Measurements from ENCODE around the gene TTYH3.

Gene TTYH3

DNA sequence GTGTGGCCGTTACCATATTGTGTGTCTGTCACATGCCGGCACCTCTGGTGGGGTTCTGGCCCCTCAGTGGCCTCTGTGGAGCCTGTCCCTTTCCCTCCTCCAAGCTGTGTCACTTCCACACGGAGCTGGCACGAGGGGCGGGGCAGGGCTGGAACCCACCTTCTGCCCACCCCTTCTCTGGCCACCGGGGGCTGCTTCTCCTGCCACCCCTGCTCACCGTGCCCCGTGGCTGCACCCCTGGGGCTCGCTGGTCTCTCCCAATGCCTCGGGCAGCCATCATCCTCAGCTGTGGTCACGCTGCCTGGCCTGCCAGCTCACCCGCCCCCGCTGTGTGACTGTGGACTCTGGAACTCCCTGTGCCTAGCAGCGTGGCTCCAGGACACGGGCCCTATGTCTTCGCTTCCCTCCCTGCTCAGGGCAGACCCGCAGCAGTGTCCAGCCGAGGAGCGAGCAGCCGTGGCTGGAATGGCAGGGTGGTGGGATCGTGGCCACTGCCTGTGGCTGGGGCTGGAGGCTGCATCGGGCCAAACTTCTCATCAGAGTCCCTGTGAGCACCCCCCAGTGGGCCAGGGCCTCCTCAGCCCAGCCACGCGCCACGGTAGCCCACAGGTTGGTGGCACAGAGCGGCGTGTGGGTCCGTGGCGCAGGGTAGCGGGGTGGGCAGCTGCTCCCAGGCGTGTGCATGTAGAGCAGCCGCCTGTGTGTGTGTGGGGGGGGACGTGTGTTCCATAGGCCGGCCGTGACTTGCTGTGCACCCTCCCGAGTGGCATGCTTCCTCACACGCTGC is 8.1 kb downstream of the TTYH3 start:
- TF ChIP-seq FOXM1 (IDR thresholded peaks at IDR 0.05; ENCODE audit: borderline replicate concordance, low read depth) (no peak), RAD21 (IDR thresholded peaks at IDR 0.05; ENCODE audit: low read depth) (no peak), CEBPB (IDR thresholded peaks at IDR 0.05) (no peak), YY1 (IDR thresholded peaks at IDR 0.05; ENCODE audit: low read depth) (no peak), MAX (IDR thresholded peaks at IDR 0.05) (no peak), TAF1 (IDR thresholded peaks at IDR 0.05; ENCODE audit: low read depth) (no peak), NFIC (IDR thresholded peaks at IDR 0.05) (no peak), EGR1 (IDR thresholded peaks at IDR 0.05) (no peak)

GRCh38 chr7:2640482-2640830 is 8.7 kb downstream of the TTYH3 start:
- TF ChIP-seq TAF1 (IDR thresholded peaks at IDR 0.05; ENCODE audit: low read depth) (no peak), TCF12 (IDR thresholded peaks at IDR 0.05; ENCODE audit: low read depth) (peak; percentile 93), MAX (IDR thresholded peaks at IDR 0.05) (peak; percentile 79), CEBPB (IDR thresholded peaks at IDR 0.05) (no peak), EP300 (IDR thresholded peaks at IDR 0.05; ENCODE audit: borderline replicate concordance) (peak; percentile 66; the same call in 1 of the 2 replicates), FOXM1 (IDR thresholded peaks at IDR 0.05; ENCODE audit: borderline replicate concordance, low read depth) (no peak), NFIC (IDR thresholded peaks at IDR 0.05) (peak; percentile 89), RAD21 (IDR thresholded peaks at IDR 0.05; ENCODE audit: low read depth) (0 out of 2 replicates have a peak, but pooled peaks have one; percentile 1), CREB1 (IDR thresholded peaks at IDR 0.05; ENCODE audit: low read depth) (no peak), EGR1 (IDR thresholded peaks at IDR 0.05) (no peak), YY1 (IDR thresholded peaks at IDR 0.05; ENCODE audit: low read depth) (no peak), TEAD4 (IDR thresholded peaks at IDR 0.05) (peak; percentile 45; the same call in 1 of the 2 replicates), ZBTB7A (IDR thresholded peaks at IDR 0.05; ENCODE audit: low read depth) (no peak)
- TF ChIP-seq, protein P1, sequence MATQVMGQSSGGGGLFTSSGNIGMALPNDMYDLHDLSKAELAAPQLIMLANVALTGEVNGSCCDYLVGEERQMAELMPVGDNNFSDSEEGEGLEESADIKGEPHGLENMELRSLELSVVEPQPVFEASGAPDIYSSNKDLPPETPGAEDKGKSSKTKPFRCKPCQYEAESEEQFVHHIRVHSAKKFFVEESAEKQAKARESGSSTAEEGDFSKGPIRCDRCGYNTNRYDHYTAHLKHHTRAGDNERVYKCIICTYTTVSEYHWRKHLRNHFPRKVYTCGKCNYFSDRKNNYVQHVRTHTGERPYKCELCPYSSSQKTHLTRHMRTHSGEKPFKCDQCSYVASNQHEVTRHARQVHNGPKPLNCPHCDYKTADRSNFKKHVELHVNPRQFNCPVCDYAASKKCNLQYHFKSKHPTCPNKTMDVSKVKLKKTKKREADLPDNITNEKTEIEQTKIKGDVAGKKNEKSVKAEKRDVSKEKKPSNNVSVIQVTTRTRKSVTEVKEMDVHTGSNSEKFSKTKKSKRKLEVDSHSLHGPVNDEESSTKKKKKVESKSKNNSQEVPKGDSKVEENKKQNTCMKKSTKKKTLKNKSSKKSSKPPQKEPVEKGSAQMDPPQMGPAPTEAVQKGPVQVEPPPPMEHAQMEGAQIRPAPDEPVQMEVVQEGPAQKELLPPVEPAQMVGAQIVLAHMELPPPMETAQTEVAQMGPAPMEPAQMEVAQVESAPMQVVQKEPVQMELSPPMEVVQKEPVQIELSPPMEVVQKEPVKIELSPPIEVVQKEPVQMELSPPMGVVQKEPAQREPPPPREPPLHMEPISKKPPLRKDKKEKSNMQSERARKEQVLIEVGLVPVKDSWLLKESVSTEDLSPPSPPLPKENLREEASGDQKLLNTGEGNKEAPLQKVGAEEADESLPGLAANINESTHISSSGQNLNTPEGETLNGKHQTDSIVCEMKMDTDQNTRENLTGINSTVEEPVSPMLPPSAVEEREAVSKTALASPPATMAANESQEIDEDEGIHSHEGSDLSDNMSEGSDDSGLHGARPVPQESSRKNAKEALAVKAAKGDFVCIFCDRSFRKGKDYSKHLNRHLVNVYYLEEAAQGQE (IDR thresholded peaks at IDR 0.05; ENCODE audit: low read depth): no peak
- TF ChIP-seq, protein P2, sequence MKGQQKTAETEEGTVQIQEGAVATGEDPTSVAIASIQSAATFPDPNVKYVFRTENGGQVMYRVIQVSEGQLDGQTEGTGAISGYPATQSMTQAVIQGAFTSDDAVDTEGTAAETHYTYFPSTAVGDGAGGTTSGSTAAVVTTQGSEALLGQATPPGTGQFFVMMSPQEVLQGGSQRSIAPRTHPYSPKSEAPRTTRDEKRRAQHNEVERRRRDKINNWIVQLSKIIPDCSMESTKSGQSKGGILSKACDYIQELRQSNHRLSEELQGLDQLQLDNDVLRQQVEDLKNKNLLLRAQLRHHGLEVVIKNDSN (IDR thresholded peaks at IDR 0.05): peak; percentile 40

DNA sequence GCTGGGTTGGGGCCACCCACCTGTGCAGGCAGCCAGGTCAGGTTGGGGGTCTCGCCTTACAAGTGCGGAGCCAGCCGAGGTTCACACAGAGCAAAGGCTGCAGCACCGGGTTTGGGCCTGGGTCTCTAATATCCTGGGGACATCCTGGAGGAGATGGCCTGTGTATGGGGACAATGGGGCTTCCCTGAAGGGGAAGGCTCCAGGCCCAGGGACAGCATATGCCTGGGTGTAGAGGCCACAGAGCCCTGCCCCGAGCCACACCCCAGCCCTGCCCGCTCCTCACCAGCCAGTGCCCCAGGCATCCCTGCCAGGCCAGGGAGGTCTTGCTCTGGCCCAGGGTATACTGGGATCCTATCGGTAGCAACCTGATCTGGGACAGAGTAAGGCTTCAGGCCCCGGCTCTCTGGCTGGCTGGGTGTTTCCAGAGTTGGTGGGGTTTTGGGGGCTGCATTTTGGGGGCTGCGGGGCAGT is 9.1 kb downstream of the TTYH3 start:
- TF ChIP-seq TCF12 (IDR thresholded peaks at IDR 0.05; ENCODE audit: low read depth): no peak
- TF ChIP-seq NFIC (IDR thresholded peaks at IDR 0.05): no peak
- TF ChIP-seq ZBTB7A (IDR thresholded peaks at IDR 0.05; ENCODE audit: low read depth): no peak
- TF ChIP-seq RAD21 (IDR thresholded peaks at IDR 0.05; ENCODE audit: low read depth): no peak
- TF ChIP-seq YY1 (IDR thresholded peaks at IDR 0.05; ENCODE audit: low read depth): no peak
- TF ChIP-seq TAF1 (IDR thresholded peaks at IDR 0.05; ENCODE audit: low read depth): no peak
- TF ChIP-seq CREB1 (IDR thresholded peaks at IDR 0.05; ENCODE audit: low read depth): no peak
- no peak for TF ChIP-seq CEBPB (IDR thresholded peaks at IDR 0.05)

DNA sequence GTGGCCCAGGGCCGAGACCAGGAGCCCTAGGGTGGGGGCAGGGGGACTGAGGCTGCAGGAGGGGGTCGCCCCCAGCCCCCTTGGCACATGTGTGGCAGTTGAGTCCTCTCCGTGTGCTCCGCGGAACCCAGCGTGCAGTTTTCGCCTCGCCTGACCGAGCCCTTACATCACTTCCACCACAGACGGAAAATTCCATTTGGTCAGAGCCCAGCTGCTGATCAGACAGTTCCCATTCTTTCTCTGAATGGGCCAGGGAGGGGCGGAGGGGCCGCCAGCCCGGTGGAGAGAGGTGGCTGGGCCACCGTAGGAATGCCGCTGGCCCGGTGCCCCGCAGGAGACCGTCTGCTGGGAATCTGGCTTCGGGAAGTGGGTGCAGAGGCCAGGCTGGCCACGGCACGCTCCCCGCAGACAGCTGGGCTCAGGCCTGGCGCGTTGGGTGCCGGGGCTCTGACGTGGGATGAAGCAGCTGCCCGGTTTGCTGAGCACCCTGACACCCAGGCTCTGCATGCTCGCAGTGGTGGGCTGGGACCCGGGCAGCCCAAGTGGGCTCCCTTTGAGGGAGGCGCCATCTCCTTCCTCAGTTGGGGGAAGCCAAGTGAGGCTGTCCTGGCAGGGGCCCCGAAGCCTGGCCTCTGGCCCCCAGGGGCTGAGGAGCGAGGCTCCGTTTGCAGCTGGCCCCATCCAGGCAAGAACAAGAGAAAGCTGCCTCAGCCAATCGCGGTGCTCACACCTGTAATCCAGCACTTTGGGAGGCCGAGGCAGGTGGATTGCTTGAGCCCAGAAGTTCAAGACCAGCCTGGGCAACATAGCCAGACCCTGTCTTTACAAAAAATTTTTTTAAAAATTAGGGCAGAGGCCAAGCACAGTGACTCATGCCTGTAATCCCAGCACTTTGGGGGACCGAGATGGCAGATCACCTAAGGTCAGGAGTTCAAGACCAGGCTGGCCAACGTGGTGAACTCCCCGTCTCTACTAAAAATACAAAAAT is 9.9 kb downstream of the TTYH3 start:
- 0 out of 2 replicates have a peak, but pooled peaks have one; percentile 41 for TF ChIP-seq YY1 (IDR thresholded peaks at IDR 0.05; ENCODE audit: low read depth)
- TF ChIP-seq, protein P2 (IDR thresholded peaks at IDR 0.05): peak; percentile 62
- peak; percentile 97 for TF ChIP-seq ZBTB7A (IDR thresholded peaks at IDR 0.05; ENCODE audit: low read depth)
- TF ChIP-seq TEAD4 (IDR thresholded peaks at IDR 0.05): peak; percentile 98
- TF ChIP-seq, protein P1 (IDR thresholded peaks at IDR 0.05; ENCODE audit: low read depth): no peak; the same call in 1 of the 2 replicates
- TF ChIP-seq NFIC (IDR thresholded peaks at IDR 0.05): peak; percentile 98
- TF ChIP-seq EGR1 (IDR thresholded peaks at IDR 0.05): peak; percentile 41; the same call in 1 of the 2 replicates
- peak; percentile 80 for TF ChIP-seq CREB1 (IDR thresholded peaks at IDR 0.05; ENCODE audit: low read depth)
- TF ChIP-seq TAF1 (IDR thresholded peaks at IDR 0.05; ENCODE audit: low read depth): peak; percentile 22; the same call in 1 of the 2 replicates
- TF ChIP-seq TCF12 (IDR thresholded peaks at IDR 0.05; ENCODE audit: low read depth): peak; percentile 99
- TF ChIP-seq MAX (IDR thresholded peaks at IDR 0.05): peak; percentile 90
- peak; percentile 98 for TF ChIP-seq EP300 (IDR thresholded peaks at IDR 0.05; ENCODE audit: borderline replicate concordance)
- peak; percentile 35; the same call in 1 of the 2 replicates for TF ChIP-seq RAD21 (IDR thresholded peaks at IDR 0.05; ENCODE audit: low read depth)
- peak; percentile 83 for TF ChIP-seq FOXM1 (IDR thresholded peaks at IDR 0.05; ENCODE audit: borderline replicate concordance, low read depth)
- peak; percentile 86 for TF ChIP-seq CEBPB (IDR thresholded peaks at IDR 0.05)
